Measurements from ENCODE around the gene ANP32D. TPM values are rescaled to one million over a fixed set of nuclear protein-coding genes. Genes with fewer than 3 reads are reported as not detected.
A peak's percentile ranks its signal among the peaks of the same experiment; 100 is the strongest.
"Not testable (repeated sequence)": the region's sequence is repeated elsewhere in the genome, so short reads cannot be mapped to it uniquely, and the experiment has no call there.

The ANP32D gene
- polyA plus RNA-seq (ENCODE audit: low read depth in 6 of 6): not detected

DNA sequence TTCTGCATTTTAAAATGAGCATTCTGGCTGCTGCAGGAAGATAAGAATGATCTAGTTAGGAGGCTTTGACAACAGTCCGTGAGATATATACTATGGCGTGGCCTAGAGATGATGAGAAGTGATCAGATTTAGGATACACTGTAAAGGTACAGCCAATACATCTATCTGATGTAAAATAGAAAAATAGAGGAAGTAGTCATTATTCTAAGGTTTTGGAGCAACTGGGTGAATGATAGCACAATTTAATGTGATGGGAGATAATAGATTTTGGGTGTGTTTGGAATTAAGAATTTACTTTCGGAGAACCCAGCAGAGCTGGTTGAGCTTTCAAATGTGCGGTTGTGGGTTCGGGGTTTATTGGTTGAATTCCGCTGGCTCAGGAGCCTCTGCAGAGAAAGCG lies at the start of gene ANP32D:
TSS of gene ANP32D (plus strand) at position 301 of the 400 bp plus-strand sequence. CDS start 106 bp downstream, outside the sequence.
- Mint-ChIP-seq H3K9me3 (peaks cover 23 to 70% (median 41%) of the 10 kb centered on the region in 7 donors), H3K36me3 (peaks cover 8 to 39% of the 10 kb centered on the region in 2 donors), H3K27ac (no peak within 1 kb of the TSS), H3K27me3 (peaks cover 13 to 33% (median 31%) of the 10 kb centered on the region in 3 donors), H3K4me3 (no peak within 1 kb of the TSS), H3K4me1 (no peaks in the 10 kb centered on the region)
- DNase-seq (no peak), ATAC-seq (ENCODE audit: low read depth in 2 of 2) (no peak)

DNA sequence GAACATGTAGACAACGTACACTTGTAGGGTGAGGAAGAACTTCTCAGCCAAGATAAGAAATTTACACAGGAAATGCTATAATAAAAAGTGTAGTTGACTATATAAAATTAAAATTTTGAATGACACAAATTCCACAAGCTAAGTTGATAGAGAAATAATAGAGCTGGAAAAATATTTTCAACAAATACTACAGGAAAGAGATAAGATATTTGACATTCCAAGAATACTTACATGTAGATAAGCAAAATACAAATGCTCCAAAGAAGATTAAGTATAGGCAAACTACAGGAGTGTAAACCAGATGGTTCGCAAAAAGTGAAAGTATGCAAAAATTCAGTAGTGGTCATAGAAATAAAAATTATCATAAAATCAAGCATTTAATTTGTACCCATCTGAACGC lies 49.2 kb upstream of the ANP32D start:
- H3K4me1 Mint-ChIP-seq: no peaks in the 10 kb centered on the region
- no peak overlapping the region for H3K27ac Mint-ChIP-seq
- H3K36me3 Mint-ChIP-seq: no peaks in the 10 kb centered on the region
- ATAC-seq (ENCODE audit: low read depth in 2 of 2) (no peak), DNase-seq (no peak)
- H3K27me3 Mint-ChIP-seq: peaks cover 13 to 37% (median 20%) of the 10 kb centered on the region in 3 donors
- H3K9me3 Mint-ChIP-seq: peaks cover 0 to 7% (median 2%) of the 10 kb centered on the region in 7 donors
- H3K4me3 Mint-ChIP-seq: no peak overlapping the region

DNA sequence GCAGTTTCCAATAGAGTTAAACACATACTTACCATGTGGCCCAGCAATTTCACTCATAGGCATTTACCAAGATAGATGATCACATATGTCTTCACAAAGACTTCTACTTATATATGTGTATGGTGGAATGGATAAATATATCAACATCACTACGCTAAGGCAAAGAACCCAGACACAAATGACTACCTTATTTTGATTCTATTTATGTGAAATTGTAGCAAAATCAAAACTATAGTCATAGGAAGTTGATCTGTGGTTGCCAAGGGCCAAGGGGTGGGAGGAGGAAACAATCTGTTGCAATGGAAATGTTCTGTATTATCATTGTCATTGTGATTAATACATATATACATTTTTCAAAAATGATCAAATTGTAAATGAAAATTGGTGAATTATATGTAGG lies 47.7 kb upstream of the ANP32D start:
- ATAC-seq (ENCODE audit: low read depth in 2 of 2): no peak
- Mint-ChIP-seq H3K36me3 (no peaks in the 10 kb centered on the region), H3K27me3 (peaks cover 18 to 44% (median 26%) of the 10 kb centered on the region in 3 donors), H3K9me3 (peaks cover 0 to 14% (median 10%) of the 10 kb centered on the region in 7 donors), H3K27ac (no peak overlapping the region), H3K4me1 (no peaks in the 10 kb centered on the region), H3K4me3 (no peak overlapping the region)
- DNase-seq: no peak

DNA sequence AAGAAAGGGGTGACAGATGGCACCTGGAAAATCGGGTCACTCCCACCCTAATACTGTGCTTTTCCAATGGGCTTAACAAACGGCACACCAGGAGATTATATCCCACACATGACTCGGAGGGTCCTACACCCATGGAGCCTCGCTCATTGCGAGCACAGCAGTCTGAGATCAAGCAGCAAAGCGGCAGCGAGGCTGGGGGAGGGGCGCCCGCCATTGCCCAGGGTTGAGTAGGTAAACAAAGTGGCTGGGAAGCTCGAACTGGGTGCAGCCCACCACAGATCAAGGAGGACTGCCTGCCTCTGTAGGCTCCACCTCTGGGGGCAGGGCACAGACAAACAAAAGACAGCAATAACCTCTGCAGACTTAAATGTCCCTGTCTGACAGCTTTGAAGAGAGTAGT lies 38.3 kb upstream of the ANP32D start:
- Mint-ChIP-seq H3K9me3 (peaks cover 7 to 29% (median 21%) of the 10 kb centered on the region in 7 donors), H3K27me3 (peaks cover 19 to 45% (median 25%) of the 10 kb centered on the region in 3 donors)
- not testable (repeated sequence) for DNase-seq; H3K36me3 Mint-ChIP-seq; ATAC-seq (ENCODE audit: low read depth in 2 of 2); H3K27ac Mint-ChIP-seq; H3K4me1 Mint-ChIP-seq; H3K4me3 Mint-ChIP-seq

DNA sequence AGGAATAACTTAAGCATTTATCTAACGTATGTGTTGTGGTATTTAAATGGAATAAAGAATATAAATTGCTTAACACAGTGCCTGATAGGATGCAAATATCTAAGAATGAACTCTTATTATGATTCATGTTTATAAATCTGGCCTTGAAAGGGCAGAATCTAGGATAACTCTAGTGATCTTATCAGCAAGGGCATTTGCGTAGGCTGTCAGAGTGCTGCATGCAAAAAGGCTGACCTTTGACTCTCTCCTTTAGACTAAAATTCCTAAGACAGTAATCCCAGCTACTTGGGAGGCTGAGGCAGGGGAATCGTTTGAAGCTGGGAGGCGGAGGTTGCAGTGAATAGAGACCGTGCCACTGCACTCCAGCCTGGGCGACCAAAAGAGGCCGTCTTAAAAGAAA lies 31.3 kb upstream of the ANP32D start:
- Mint-ChIP-seq H3K27ac (no peak overlapping the region), H3K36me3 (no peaks in the 10 kb centered on the region), H3K9me3 (peaks cover 0 to 4% (median 0%) of the 10 kb centered on the region in 7 donors)

DNA sequence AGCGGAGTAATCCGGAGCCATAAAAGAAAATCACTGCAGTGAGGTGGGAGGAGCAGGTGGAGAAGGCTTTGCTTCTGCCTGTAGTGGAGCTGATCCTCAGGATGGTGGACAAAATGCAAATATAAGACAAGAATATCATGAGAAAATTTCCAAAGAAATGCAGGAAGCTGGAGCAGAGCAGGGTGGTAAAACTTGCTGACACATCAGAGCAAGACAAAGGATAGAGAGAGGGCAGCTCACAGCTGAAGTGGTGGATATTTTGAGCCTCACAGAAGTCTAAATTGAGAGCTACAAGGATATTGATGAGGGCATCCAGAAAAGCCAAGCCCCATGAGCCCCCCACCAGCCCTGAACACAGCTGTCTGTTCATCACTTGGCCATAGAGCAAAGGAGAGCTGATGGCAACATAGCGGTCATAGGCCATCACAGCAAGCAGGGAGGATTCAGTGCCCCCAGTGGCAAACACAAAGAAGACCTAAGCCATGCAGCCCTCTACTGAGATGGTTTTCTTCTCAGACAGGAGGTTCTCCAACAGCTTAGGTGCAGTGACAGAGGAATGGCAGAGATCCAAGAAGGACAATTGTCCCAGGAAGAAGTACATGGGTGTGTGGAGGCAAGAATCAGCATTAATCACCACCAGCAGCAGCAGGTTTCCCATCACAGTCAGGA lies 30.0 kb upstream of the ANP32D start:
- DNase-seq: no peak
- peaks cover 0 to 4% (median 0%) of the 10 kb centered on the region in 7 donors for H3K9me3 Mint-ChIP-seq
- H3K4me3 Mint-ChIP-seq: no peak overlapping the region

More for the DNA sequence above, 31.3 kb upstream of the ANP32D start:
- no peak overlapping the region for H3K4me3 Mint-ChIP-seq
- H3K27me3 Mint-ChIP-seq: peaks cover 11 to 39% (median 22%) of the 10 kb centered on the region in 3 donors
- DNase-seq (no peak), ATAC-seq (ENCODE audit: low read depth in 2 of 2) (no peak)
- H3K4me1 Mint-ChIP-seq: no peaks in the 10 kb centered on the region

DNA sequence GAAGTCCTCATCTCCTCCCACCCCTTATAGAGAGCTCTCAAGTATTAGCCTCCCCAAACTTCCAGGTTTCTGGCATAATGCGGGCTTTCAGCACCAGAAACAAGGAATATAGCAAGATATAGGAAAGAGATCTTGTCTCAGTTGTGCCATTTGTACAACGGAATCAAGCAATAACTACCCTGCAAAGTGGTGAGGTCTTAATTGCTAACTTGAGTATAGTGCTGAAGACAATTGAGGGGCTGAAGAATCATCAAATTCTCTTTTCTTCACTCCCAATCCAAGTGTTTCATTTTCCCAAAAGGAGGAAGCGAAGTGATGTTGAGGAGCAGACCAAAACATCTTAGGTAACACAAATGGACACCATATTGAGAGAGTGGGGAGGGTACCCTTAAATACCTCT lies 26.8 kb upstream of the ANP32D start:
- Mint-ChIP-seq H3K4me3 (no peak overlapping the region), H3K4me1 (no peaks in the 10 kb centered on the region), H3K9me3 (peaks cover 4 to 10% (median 6%) of the 10 kb centered on the region in 7 donors), H3K36me3 (peaks cover 4 to 9% of the 10 kb centered on the region in 2 donors), H3K27me3 (peaks cover 22 to 46% (median 34%) of the 10 kb centered on the region in 3 donors), H3K27ac (no peak overlapping the region)
- no peak for DNase-seq
- no peak for ATAC-seq (ENCODE audit: low read depth in 2 of 2)

More for the DNA sequence above, 30.0 kb upstream of the ANP32D start:
- no peak for ATAC-seq (ENCODE audit: low read depth in 2 of 2)
- H3K27ac Mint-ChIP-seq: peak overlapping the region in 1 of 6 donors; percentile 11
- no peaks in the 10 kb centered on the region for H3K36me3 Mint-ChIP-seq
- H3K4me1 Mint-ChIP-seq: no peaks in the 10 kb centered on the region
- H3K27me3 Mint-ChIP-seq: peaks cover 15 to 32% (median 23%) of the 10 kb centered on the region in 3 donors

DNA sequence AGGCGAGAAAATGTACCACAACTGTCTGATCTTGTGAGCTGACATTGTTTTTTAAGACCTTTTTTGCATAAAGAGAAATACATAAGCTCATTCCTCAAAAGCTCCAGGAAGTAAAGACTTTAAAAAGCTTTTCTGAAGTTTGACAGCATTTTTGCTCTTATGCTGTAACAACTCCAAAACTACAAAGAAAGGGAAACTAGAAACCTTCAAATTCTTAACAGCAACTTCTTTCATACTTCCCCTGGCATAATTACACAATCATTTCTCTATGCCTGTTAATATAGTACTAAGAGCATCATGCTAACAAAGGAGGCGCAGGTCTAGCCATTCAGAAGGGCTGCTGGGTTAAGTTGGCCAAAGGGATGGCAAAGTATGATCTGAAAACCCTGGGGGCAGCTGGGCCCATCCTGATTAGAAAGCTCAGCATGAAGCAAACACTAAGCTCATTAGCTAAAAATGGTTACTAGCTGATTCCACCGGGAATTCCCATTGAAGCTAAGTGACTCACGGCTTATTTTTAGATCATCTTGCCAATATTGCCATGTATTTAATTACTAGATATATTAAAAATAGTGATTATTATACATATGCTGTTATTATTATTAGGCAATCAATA lies 26.1 kb upstream of the ANP32D start:
- H3K9me3 Mint-ChIP-seq: peaks cover 4 to 12% (median 6%) of the 10 kb centered on the region in 7 donors
- no peak for ATAC-seq (ENCODE audit: low read depth in 2 of 2)
- peaks cover 22 to 51% (median 35%) of the 10 kb centered on the region in 3 donors for H3K27me3 Mint-ChIP-seq
- DNase-seq: no peak
- no peak overlapping the region for H3K27ac Mint-ChIP-seq
- H3K4me3 Mint-ChIP-seq: no peak overlapping the region
- peaks cover 4 to 9% of the 10 kb centered on the region in 2 donors for H3K36me3 Mint-ChIP-seq
- H3K4me1 Mint-ChIP-seq: no peaks in the 10 kb centered on the region

DNA sequence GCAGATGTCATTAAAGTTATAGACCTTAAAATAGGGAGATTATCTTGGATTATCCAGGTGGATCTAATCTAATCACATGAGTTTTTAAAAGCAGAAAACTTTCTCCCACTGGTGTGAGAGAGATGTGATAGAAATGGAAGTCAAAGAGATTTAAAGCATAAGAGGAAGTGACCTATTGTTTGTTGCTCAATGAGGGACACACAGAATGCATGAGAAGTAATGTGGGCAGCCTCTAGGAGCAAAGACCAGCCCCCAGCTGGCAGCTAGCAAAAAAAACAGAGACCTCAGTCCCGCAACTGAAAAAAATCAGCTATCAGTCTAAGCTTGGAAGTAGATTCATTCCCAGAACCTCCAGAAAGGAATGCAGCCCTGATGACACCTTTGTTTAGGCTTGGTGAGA lies 24.6 kb upstream of the ANP32D start:
- Mint-ChIP-seq H3K9me3 (peaks cover 4 to 12% (median 6%) of the 10 kb centered on the region in 7 donors), H3K27me3 (peaks cover 22 to 43% (median 24%) of the 10 kb centered on the region in 3 donors), H3K36me3 (peaks cover 4 to 9% of the 10 kb centered on the region in 2 donors), H3K27ac (peak overlapping the region in 1 of 6 donors; percentile 19), H3K4me3 (no peak overlapping the region), H3K4me1 (no peaks in the 10 kb centered on the region)
- no peak for ATAC-seq (ENCODE audit: low read depth in 2 of 2)
- no peak for DNase-seq

DNA sequence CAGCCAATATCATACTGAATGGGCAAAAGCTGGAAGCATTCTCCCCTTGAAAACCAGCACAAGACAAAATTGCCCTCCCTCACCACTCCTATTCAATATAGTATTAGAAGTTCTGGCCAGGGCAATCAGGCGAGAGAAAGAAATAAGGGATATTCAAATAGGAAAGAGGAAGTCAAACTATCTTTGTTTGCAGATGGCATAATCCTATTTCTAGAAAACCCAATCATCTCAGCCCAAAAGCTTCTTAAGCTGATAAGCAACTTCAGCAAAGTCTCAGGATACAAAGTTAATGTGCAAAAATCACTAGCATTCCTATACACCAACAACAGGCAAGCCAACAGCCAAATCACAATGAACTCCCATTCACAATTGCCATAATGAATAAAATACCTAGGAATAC lies 21.0 kb upstream of the ANP32D start:
- Mint-ChIP-seq H3K27me3 (peaks cover 11 to 24% (median 12%) of the 10 kb centered on the region in 3 donors), H3K4me3 (no peak overlapping the region), H3K36me3 (peaks cover 9 to 10% of the 10 kb centered on the region in 2 donors), H3K4me1 (no peaks in the 10 kb centered on the region), H3K9me3 (peaks cover 4 to 12% (median 6%) of the 10 kb centered on the region in 7 donors), H3K27ac (no peak overlapping the region)
- ATAC-seq (ENCODE audit: low read depth in 2 of 2): no peak
- DNase-seq: no peak

DNA sequence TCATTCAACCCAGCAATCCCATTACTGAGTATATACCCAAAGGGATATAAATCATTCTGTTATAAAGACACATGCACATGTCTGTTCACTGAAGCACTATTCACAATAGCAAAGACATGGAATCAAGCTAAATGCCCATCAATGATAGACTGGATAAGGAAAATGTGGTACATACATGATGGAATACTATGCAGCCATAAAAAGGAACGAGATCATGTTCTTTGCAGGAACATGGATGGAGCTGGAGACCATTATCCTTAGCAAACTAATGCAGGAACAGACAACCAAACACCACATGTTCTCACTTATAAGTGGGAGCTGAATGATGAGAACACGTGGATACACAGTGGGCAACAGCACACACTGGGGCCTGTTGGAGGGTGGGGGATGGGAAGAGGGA lies 19.4 kb upstream of the ANP32D start:
- DNase-seq; ATAC-seq (ENCODE audit: low read depth in 2 of 2); H3K27ac Mint-ChIP-seq; H3K4me3 Mint-ChIP-seq; H3K4me1 Mint-ChIP-seq: not testable (repeated sequence)
- peaks cover 4 to 12% (median 6%) of the 10 kb centered on the region in 7 donors for H3K9me3 Mint-ChIP-seq
- H3K27me3 Mint-ChIP-seq: peaks cover 9 to 18% (median 14%) of the 10 kb centered on the region in 3 donors
- H3K36me3 Mint-ChIP-seq: peaks cover 9 to 10% of the 10 kb centered on the region in 2 donors

DNA sequence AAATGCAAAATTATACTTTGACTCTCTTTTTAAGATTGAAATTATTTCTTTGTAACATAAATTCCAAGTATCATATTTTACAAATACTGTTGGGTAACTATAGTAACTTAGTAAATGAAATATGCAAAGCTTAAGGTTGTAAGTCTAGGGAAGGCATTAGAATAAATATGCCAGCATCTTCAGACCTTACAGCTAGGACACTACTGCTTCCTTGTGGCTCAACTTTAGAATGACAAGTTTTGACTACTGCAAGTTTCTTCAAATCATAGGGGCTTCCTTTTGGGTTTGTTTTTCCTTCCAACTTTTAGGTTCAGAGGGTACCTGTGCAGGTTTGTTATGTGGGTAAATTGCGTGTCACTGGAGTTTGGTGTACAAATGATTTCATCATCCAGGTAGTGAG lies 17.7 kb upstream of the ANP32D start:
- no peak overlapping the region for H3K27ac Mint-ChIP-seq
- H3K27me3 Mint-ChIP-seq: peaks cover 18 to 30% (median 22%) of the 10 kb centered on the region in 3 donors
- no peak overlapping the region for H3K4me3 Mint-ChIP-seq
- H3K9me3 Mint-ChIP-seq: peaks cover 4 to 12% (median 6%) of the 10 kb centered on the region in 7 donors
- peaks cover 8 to 10% of the 10 kb centered on the region in 2 donors for H3K36me3 Mint-ChIP-seq
- DNase-seq: no peak
- no peaks in the 10 kb centered on the region for H3K4me1 Mint-ChIP-seq
- no peak for ATAC-seq (ENCODE audit: low read depth in 2 of 2)

DNA sequence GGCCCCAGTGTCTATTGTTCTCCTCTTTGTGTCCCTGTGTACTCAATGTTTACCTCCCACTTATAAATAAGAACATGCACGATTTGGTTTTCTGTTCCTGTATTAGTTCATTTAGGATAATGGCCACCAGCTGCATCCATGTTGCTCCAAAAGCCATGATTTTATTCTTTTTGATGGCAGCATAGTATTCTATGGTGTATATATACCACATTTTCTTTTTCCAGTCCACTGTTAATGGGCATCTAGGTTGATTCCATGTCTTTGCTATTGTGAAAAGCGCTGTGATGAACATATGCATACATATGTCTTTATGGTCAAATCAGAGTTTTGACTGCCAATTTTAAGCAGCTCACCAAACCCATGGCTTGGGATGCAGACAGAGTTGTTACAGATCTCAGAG lies 17.2 kb upstream of the ANP32D start:
- peaks cover 0 to 7% (median 1%) of the 10 kb centered on the region in 7 donors for H3K9me3 Mint-ChIP-seq
- H3K4me3 Mint-ChIP-seq: no peak overlapping the region
- H3K27me3 Mint-ChIP-seq: peaks cover 19 to 26% (median 19%) of the 10 kb centered on the region in 3 donors
- no peak overlapping the region for H3K27ac Mint-ChIP-seq
- no peak for DNase-seq
- ATAC-seq (ENCODE audit: low read depth in 2 of 2): no peak
- peaks cover 3 to 6% of the 10 kb centered on the region in 2 donors for H3K36me3 Mint-ChIP-seq
- H3K4me1 Mint-ChIP-seq: no peaks in the 10 kb centered on the region

DNA sequence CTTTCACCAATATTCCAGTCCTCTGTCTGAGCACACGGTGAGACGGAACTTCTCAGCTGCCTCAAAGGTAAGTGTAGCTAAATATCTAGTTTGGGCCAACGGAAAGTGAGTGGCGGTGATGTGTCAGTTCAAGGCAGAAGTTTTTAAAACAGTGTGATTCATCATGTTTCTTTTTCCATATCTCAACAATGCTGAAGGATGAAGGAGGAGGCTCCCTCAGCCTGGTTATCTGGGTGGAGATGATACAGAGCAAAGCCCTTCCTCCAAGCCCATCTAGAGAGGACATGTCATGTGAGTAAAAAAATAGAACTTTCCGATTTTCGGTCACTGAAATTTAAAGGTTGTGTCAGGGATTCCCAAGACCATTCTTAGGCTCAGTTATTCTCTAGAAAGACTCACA lies 13.1 kb upstream of the ANP32D start:
- peaks cover 6 to 16% of the 10 kb centered on the region in 2 donors for H3K36me3 Mint-ChIP-seq
- DNase-seq (no peak), ATAC-seq (ENCODE audit: low read depth in 2 of 2) (no peak)
- no peaks in the 10 kb centered on the region for H3K4me1 Mint-ChIP-seq
- H3K27ac Mint-ChIP-seq: no peak overlapping the region
- H3K4me3 Mint-ChIP-seq: no peak overlapping the region
- H3K27me3 Mint-ChIP-seq: peaks cover 25 to 51% (median 29%) of the 10 kb centered on the region in 3 donors
- H3K9me3 Mint-ChIP-seq: peaks cover 0 to 10% (median 3%) of the 10 kb centered on the region in 7 donors

Data from naive B cell (primary cell).